Lower leg skin (tissue), 4 donors: ENCODE results near the gene ARID5A. TPM values are rescaled to one million over a fixed set of nuclear protein-coding genes. Genes with fewer than 3 reads are reported as not detected.

Experiments used
- DNase-seq, 2 donors: peaks; one replicate each; pipeline ENCODE4 v3.0.0-alpha.2; 2019; ENCODE audit warnings: low spot score in 2 of 2
- H3K4me3 ChIP-seq: fragments of 200-600 bp; sonication (generic); 2 replicates; pipeline ENCODE4 v1.5.1; 2017; ENCODE audit warnings: mild to moderate bottlenecking, low read depth; ENCODE audit not compliant: poor library complexity, severe bottlenecking
- POLR2A ChIP-seq, 2 donors: fragments of 450-650 bp; IDR thresholded peaks; one replicate each; pipeline ENCODE4 v1.6.1; 2016 to 2017; ENCODE audit warnings: antibody characterized with exemption in 2 of 2, mild to moderate bottlenecking in 1 of 2, moderate library complexity in 1 of 2
- WGBS, 2 donors: methylation state at CpG; one replicate each; pipeline ENCODE4 v1.1.5; 2018; 5-methylcytosine and 5-hydroxymethylcytosine counted together
- intact Hi-C: fragments of 100-400 bp; cut with DNase I; formaldehyde crosslinking; loops from one replicate; pipeline ENCODE4 v1.15.0; 2023; ENCODE audit warnings: low total_unique reads
- total RNA-seq, 4 donors: library from RNA; depleted of rRNA; stranded (reverse); fragments of >200 nt; gene quantifications; one replicate each; pipeline ENCODE4 v1.1.0, GENCODE V29; 2016
- TF ChIP-seq, protein P1 (sequence below), 3 donors: fragments of 450-650 bp; IDR thresholded peaks; one replicate each; pipeline ENCODE4 v1.5.1; 2016; ENCODE audit warnings: antibody characterized with exemption in 3 of 3, mild to moderate bottlenecking in 3 of 3, moderate library complexity in 2 of 3

The ARID5A gene
- total RNA-seq, 4 donors from 2014 or later, result 12.0 to 23.0 (median 19.7) TPM

DNA sequence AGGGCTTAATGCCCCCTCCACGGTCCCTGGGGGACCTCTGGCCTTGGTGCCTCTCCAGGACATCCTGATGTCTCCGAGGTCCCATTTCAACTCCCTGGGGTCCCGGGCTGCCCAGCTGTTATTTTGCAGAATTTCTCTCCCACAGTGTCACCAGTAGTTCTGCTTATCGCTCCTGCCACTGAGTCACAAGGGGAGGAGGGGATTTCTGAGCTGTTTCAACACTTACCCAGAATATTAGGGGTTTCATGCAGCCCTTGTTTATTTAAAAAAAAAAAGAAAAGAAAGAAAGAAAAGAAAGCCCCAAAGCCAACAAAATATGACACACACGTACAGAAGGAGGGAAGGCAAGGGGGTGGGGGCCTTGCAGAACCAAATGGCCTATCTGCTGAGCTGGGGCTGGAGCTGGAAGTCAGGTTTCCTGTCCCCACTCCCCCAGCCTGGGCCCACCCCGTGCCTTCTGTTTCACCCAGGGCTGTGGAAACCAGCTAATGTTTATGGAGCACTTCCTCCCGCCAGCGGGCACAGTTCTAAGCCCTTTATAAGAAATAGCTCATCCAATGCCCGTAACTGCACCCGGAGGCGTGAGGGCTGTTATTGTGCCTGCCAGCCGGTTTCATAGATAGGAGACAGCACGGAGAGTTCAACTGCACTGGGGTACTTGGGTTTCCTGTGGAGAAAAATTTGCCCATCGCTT is 8.4 kb upstream of the ARID5A start:
- intact Hi-C loops, result no loop called here
- WGBS, 2 donors, result 42 to 56% methylated on average over 14 of the region's 14 CpGs
- no peak for TF ChIP-seq POLR2A (IDR thresholded peaks at IDR 0.05)
- TF ChIP-seq, protein P1, sequence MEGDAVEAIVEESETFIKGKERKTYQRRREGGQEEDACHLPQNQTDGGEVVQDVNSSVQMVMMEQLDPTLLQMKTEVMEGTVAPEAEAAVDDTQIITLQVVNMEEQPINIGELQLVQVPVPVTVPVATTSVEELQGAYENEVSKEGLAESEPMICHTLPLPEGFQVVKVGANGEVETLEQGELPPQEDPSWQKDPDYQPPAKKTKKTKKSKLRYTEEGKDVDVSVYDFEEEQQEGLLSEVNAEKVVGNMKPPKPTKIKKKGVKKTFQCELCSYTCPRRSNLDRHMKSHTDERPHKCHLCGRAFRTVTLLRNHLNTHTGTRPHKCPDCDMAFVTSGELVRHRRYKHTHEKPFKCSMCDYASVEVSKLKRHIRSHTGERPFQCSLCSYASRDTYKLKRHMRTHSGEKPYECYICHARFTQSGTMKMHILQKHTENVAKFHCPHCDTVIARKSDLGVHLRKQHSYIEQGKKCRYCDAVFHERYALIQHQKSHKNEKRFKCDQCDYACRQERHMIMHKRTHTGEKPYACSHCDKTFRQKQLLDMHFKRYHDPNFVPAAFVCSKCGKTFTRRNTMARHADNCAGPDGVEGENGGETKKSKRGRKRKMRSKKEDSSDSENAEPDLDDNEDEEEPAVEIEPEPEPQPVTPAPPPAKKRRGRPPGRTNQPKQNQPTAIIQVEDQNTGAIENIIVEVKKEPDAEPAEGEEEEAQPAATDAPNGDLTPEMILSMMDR (IDR thresholded peaks at IDR 0.05), result no peak
- no peak overlapping the region for H3K4me3 ChIP-seq
- peak in 1 of 2 donors; percentile 93 for DNase-seq

DNA sequence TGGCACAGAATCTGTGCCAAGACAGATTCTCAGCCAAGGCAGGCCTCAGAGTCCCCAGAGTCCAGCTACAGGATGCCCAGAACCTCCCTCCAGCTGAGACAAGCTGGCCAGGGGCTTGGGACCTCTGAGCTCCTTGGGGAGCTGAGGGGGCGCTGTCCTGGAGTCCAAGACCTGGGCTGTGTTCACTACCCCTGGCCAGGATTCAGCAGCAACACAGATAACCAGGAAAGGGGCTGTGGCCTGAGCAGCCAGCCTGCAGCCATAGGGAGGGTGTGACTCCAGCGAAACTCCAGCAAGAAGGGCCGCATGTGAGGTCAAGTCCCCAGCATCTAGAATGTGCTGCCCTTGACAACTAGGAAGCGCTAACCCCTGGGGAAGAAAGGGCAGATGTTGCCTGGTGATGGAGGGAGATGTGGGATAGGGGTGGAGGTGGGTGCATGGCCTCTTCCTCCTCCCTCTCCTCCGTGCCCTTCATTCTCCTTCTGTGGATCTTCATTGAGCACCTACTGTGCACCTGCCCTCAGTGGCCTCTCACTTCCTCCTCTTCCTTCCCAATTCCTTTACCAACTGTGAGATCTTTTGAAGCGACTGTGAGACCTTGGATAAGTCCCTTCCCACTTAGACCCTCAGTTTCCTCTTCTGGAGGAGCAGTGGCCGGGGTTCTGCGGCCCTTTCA is 7.7 kb upstream of the ARID5A start:
- TF ChIP-seq POLR2A (IDR thresholded peaks at IDR 0.05), result no peak
- TF ChIP-seq, protein P1 (IDR thresholded peaks at IDR 0.05), result no peak
- intact Hi-C loops, result no loop called here
- no peak overlapping the region for H3K4me3 ChIP-seq
- WGBS, 2 donors, result 81% methylated on average over 8 of the region's 8 CpGs
- no peak for DNase-seq

DNA sequence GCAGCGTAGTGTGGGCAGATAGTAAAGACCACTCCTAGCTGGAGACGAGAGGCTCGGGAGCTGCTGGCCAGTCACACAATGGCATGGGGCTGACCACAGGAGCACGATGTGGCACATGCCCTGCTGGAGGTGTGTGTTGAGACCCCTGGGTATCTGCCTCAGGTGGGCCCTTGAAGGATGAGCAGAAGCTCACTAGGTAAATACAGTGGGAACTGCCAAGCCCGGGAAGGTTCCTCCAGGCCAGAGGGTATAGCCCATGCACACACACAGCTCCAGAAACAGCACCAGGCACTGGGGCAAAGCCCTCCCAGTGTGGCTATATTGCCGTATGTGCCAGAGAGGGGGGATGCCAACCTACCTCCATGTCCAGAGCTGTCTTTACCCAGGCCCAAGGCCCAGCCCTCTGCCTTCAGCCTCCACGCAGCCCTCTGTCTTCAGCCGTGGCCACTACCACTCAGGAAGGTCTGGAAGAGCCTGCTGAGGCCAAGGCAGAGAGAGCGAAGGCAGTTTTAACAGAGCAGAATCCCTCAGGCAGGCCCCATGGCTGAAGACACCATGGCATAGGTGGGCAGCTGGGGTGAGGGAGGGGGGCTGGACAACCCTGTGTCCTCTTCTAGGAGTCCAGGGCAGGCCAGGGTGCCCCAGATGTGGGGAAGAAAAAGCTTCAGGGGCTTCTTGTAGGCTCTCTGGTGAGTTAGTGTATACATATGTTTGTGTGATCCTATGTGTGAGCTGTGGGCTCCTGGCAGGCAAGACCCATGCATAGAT is 7.0 kb upstream of the ARID5A start:
- 94% methylated on average over 8 to 9 of the region's 9 CpGs for WGBS, 2 donors
- TF ChIP-seq, protein P1 (IDR thresholded peaks at IDR 0.05), result no peak
- no peak for TF ChIP-seq POLR2A (IDR thresholded peaks at IDR 0.05)
- no peak for DNase-seq
- no peak overlapping the region for H3K4me3 ChIP-seq
- intact Hi-C loops, result no loop called here

DNA sequence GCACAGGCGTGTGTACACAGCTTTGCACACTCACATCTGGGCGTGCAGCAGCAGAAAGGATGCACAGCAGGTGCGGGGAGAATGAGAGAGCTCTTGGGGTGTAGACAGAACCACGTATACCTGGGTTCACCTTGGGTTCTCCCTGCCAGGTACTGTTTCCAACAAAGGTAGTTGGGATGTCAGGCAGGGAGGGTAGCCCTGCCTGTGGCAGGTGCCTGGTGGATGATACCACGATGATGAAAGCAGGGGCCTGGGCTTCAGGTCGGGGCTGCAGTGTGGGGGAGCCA is 6.5 kb upstream of the ARID5A start:
- no peak for DNase-seq
- TF ChIP-seq, protein P1 (IDR thresholded peaks at IDR 0.05), result no peak
- no peak for TF ChIP-seq POLR2A (IDR thresholded peaks at IDR 0.05)
- no peak overlapping the region for H3K4me3 ChIP-seq
- intact Hi-C loops, result no loop called here
- WGBS, 2 donors, result 81 to 89% methylated on average over 6 of the region's 6 CpGs

DNA sequence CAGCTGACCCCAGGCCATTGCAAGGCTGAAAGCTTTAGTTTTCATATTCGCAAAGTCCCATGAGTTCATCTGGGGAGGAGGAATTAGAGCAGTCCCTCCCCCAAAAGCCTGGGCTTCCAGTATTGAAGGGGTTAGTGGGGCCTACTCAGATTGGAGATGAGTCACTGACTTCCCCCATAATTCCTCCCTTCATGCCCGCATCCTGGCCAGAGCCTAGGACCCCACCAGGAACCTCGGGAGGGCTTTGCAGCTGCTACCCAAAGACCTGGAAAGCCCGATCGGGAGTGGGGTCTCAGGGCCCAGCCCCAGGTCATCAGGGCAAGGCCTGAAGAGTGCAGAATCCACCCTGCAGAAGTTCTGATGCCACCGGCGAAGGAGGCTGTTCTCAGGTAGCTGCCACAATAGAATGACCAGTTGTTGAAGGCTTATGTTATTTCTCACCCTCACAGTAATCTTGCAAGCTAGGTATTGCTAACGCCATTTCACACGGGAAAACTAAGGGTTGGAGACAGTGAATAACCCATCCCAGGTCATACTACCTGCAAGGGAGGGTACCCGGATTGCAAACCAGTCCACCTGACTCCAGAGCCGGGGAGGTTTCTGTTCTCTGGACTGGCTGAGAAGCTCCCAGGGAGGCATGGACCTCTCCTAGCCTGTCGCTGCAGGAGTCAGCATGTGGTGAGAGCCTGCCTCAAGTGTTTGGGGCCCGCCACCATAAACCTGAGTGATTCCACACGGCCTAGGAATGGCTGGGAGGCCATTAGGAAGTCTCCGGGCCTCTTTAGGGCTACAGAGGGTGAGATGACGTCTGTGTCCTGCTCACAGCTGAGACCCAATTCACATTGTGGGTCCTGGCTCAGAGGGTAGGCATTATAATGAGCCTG is 5.8 kb upstream of the ARID5A start:
- H3K4me3 ChIP-seq, result no peak overlapping the region
- TF ChIP-seq POLR2A (IDR thresholded peaks at IDR 0.05), result no peak
- TF ChIP-seq, protein P1 (IDR thresholded peaks at IDR 0.05), result no peak
- DNase-seq, result no peak
- intact Hi-C loops, result no loop called here
- WGBS, 2 donors, result 78 to 85% methylated on average over 15 to 16 of the region's 16 CpGs
